Astrocyte (in vitro differentiated cells and primary cell): ENCODE data around the gene EGLN1. TPM values are rescaled to one million over a fixed set of nuclear protein-coding genes. Genes with fewer than 3 reads are reported as not detected.
"Not testable (repeated sequence)": the region's sequence is repeated elsewhere in the genome, so short reads cannot be mapped to it uniquely, and the experiment has no call there.

ENCODE experiments used
- DNase-seq: peaks from one replicate; pipeline ENCODE4 v3.0.0-alpha.2; 2010; ENCODE audit warnings: low read depth
- FAIRE-seq: peaks from 2 replicates; lab custom pipeline; 2011; peaks lifted over from hg19 to GRCh38; lab: Jason Lieb, UNC
- H2AFZ ChIP-seq: 2 replicates; pipeline ENCODE4 v1.6.0; 2012; ENCODE audit warnings: low read depth, low read length, inconsistent platforms
- H3K27ac ChIP-seq: 2 replicates; pipeline ENCODE4 v1.5.1; 2011; ENCODE audit warnings: low read depth, low read length, inconsistent platforms
- H3K27me3 ChIP-seq: 2 replicates; pipeline ENCODE4 v1.6.0; 2011; ENCODE audit warnings: low read length, inconsistent platforms; ENCODE audit not compliant: insufficient read depth
- H3K36me3 ChIP-seq: 2 replicates; pipeline ENCODE4 v1.5.1; 2011; ENCODE audit warnings: low read length, inconsistent platforms; ENCODE audit not compliant: insufficient read depth
- H3K4me1 ChIP-seq: 2 replicates; pipeline ENCODE4 v1.5.1; 2011; ENCODE audit warnings: low read length, inconsistent platforms; ENCODE audit not compliant: insufficient read depth
- H3K4me2 ChIP-seq: 2 replicates; pipeline ENCODE4 v1.6.0; 2012; ENCODE audit warnings: low read length, inconsistent platforms
- H3K4me3 ChIP-seq: 2 replicates; pipeline ENCODE4 v1.5.1; 2011; ENCODE audit warnings: low read depth, mild to moderate bottlenecking, low read length, inconsistent platforms; ENCODE audit not compliant: insufficient read depth
- H3K79me2 ChIP-seq: 2 replicates; pipeline ENCODE4 v1.6.0; 2012; ENCODE audit warnings: mild to moderate bottlenecking, low read length, inconsistent platforms; ENCODE audit not compliant: insufficient read depth
- H3K9ac ChIP-seq: 2 replicates; pipeline ENCODE4 v1.6.0; 2012; ENCODE audit warnings: mild to moderate bottlenecking, low read length, inconsistent platforms
- H3K9me3 ChIP-seq: 2 replicates; pipeline ENCODE4 v1.5.1; 2012; ENCODE audit warnings: low read depth, mild to moderate bottlenecking, low read length, inconsistent platforms; ENCODE audit not compliant: insufficient read depth
- H4K20me1 ChIP-seq: 2 replicates; pipeline ENCODE4 v1.6.0; 2012; ENCODE audit warnings: low read length, inconsistent platforms; ENCODE audit not compliant: insufficient read depth
- H3K27ac Mint-ChIP-seq: one replicate; pipeline ENCODE4 v1.8.0; 2021; ENCODE audit warnings: mild to moderate bottlenecking, mixed read lengths; ENCODE audit not compliant: unreplicated experiment
- H3K27me3 Mint-ChIP-seq: one replicate; pipeline ENCODE4 v1.8.0; 2021; ENCODE audit warnings: low read depth, mixed read lengths; ENCODE audit not compliant: unreplicated experiment
- H3K36me3 Mint-ChIP-seq: one replicate; pipeline ENCODE4 v1.8.0; 2021; ENCODE audit warnings: low read depth, mixed read lengths; ENCODE audit not compliant: unreplicated experiment
- H3K4me1 Mint-ChIP-seq: one replicate; pipeline ENCODE4 v1.8.0; 2021; ENCODE audit warnings: low read depth, mixed read lengths; ENCODE audit not compliant: unreplicated experiment
- H3K4me3 Mint-ChIP-seq: one replicate; pipeline ENCODE4 v1.8.0; 2021; ENCODE audit warnings: mild to moderate bottlenecking, moderate library complexity, mixed read lengths; ENCODE audit not compliant: unreplicated experiment
- H3K9me3 Mint-ChIP-seq: one replicate; pipeline ENCODE4 v1.8.0; 2021; ENCODE audit warnings: mild to moderate bottlenecking, mixed read lengths; ENCODE audit not compliant: unreplicated experiment
- CTCF ChIP-seq: IDR thresholded peaks from 2 replicates; pipeline ENCODE4 v1.5.1; 2011; ENCODE audit warnings: low read depth, mild to moderate bottlenecking, inconsistent platforms, low read length, moderate library complexity; ENCODE audit not compliant: insufficient read depth
- EZH2 ChIP-seq: IDR thresholded peaks from 2 replicates; pipeline ENCODE4 v1.6.1; 2012; ENCODE audit warnings: mild to moderate bottlenecking, low read length, inconsistent platforms; ENCODE audit not compliant: insufficient read depth
- total RNA-seq: library from RNA; stranded (reverse); gene quantifications from 2 replicates; pipeline ENCODE4 v1.2.1, GENCODE V29; 2021

The EGLN1 gene
- total RNA-seq, 1 donor from 2014 or later = 34.5 TPM

- H3K27me3 Mint-ChIP-seq = peaks cover 3% of the 10 kb centered on the region
- no peak overlapping the region for H3K9ac ChIP-seq
- H3K4me3 ChIP-seq = no peak overlapping the region
- peak; percentile 84 for DNase-seq
- no peak overlapping the region for H2AFZ ChIP-seq
- no peaks in the 10 kb centered on the region for H3K4me1 ChIP-seq
- H3K4me2 ChIP-seq = no peak overlapping the region
- no peak overlapping the region for H3K4me3 Mint-ChIP-seq
- no peak overlapping the region for H3K27ac Mint-ChIP-seq
- H3K9me3 ChIP-seq = no peaks in the 10 kb centered on the region
- no peaks in the 10 kb centered on the region for H4K20me1 ChIP-seq
- H3K27ac ChIP-seq = no peak overlapping the region
- no peaks in the 10 kb centered on the region for H3K27me3 ChIP-seq
- H3K36me3 ChIP-seq = no peaks in the 10 kb centered on the region
- FAIRE-seq = no peak
- H3K36me3 Mint-ChIP-seq = no peaks in the 10 kb centered on the region
- H3K9me3 Mint-ChIP-seq = peaks cover 2% of the 10 kb centered on the region
- H3K4me1 Mint-ChIP-seq = no peaks in the 10 kb centered on the region
- TF ChIP-seq CTCF = no peak
- no peak for TF ChIP-seq EZH2
- H3K79me2 ChIP-seq = no peaks in the 10 kb centered on the region
Observed at GRCh38 chr1:231460614-231461013, 38.5 kb upstream of the EGLN1 start.

- H3K27ac ChIP-seq, H3K4me1 Mint-ChIP-seq, H3K4me3 Mint-ChIP-seq, H3K27ac Mint-ChIP-seq, H3K79me2 ChIP-seq, H4K20me1 ChIP-seq, H2AFZ ChIP-seq, H3K9me3 ChIP-seq, H3K36me3 ChIP-seq, H3K9ac ChIP-seq, H3K27me3 Mint-ChIP-seq, DNase-seq, H3K4me2 ChIP-seq, H3K36me3 Mint-ChIP-seq, H3K9me3 Mint-ChIP-seq, H3K27me3 ChIP-seq, H3K4me3 ChIP-seq, H3K4me1 ChIP-seq, FAIRE-seq: not testable (repeated sequence)
Observed at GRCh38 chr1:231459438-231459837, 37.4 kb upstream of the EGLN1 start.

- not testable (repeated sequence) for H3K36me3 Mint-ChIP-seq, H3K9ac ChIP-seq, H3K9me3 ChIP-seq, H3K27ac ChIP-seq, H3K79me2 ChIP-seq, FAIRE-seq, DNase-seq, H3K27me3 Mint-ChIP-seq, H3K36me3 ChIP-seq, H3K4me2 ChIP-seq, H3K4me1 Mint-ChIP-seq, H4K20me1 ChIP-seq, H3K4me1 ChIP-seq, H3K27me3 ChIP-seq, H3K9me3 Mint-ChIP-seq, H3K27ac Mint-ChIP-seq, H3K4me3 Mint-ChIP-seq, H3K4me3 ChIP-seq, H2AFZ ChIP-seq
Observed at GRCh38 chr1:231457956-231458355, 35.9 kb upstream of the EGLN1 start.

DNA sequence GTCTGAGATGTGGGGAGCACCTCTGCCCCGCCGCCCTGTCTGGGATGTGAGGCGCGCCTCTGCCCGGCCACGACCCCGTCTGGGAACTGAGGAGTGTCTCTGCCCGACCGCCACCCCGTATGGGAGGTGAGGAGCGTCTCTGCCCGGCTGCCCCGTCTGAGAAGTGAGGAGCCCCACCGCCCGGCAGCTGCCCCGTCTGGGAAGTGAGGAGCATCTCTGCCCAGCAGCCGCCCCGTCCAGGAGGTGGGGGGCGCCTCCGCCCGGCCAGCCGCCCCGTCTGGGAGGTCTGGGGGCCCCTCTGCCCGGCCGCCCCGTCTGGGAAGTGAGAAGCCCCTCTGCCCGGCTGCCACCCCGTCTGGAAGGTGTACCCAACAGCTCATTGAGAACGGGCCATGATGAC lies 32.0 kb upstream of the EGLN1 start:
- not testable (repeated sequence) for H4K20me1 ChIP-seq, H2AFZ ChIP-seq, H3K4me1 ChIP-seq, H3K27me3 Mint-ChIP-seq, H3K9me3 ChIP-seq, H3K79me2 ChIP-seq, H3K27ac Mint-ChIP-seq, FAIRE-seq, H3K4me3 ChIP-seq, H3K9ac ChIP-seq, H3K27me3 ChIP-seq, H3K4me3 Mint-ChIP-seq, H3K4me1 Mint-ChIP-seq, H3K4me2 ChIP-seq, H3K9me3 Mint-ChIP-seq, H3K27ac ChIP-seq, DNase-seq, H3K36me3 ChIP-seq, H3K36me3 Mint-ChIP-seq
